Breast epithelium (tissue), 3 donors: ENCODE results near the gene ANKRD65.

Experiments
- POLR2A ChIP-seq: fragments of 450-650 bp; IDR thresholded peaks from one replicate; pipeline ENCODE4 v1.6.1; 2016; ENCODE audit warnings: antibody characterized with exemption, mild to moderate bottlenecking, moderate library complexity
- TF ChIP-seq, protein P1 (sequence below), 3 donors: fragments of 450-650 bp; IDR thresholded peaks; one replicate each; pipeline ENCODE4 v1.5.1; 2016 to 2017; ENCODE audit warnings: antibody characterized with exemption in 3 of 3, mild to moderate bottlenecking in 3 of 3, moderate library complexity in 3 of 3

DNA sequence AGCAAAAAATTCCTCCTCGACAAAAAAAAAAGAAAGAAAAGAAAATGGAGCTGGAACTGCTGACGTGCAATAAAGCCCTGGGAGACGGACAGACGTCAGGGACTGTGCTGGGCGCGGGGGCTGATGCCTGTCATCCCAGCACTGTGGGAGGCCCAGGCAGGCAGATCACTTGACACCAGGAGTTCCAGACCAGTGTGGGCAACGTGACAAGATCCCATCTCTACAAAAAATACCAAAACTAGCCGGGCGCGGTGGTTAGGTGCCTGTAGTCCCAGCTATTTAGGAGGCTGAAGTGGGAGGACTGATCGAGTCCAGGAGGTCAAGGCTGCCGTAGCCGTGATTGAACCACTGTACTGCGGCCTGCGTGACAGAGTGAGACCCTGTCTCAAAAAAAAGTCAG, 3.6 kb upstream of the ANKRD65 start:
- TF ChIP-seq, protein P1, sequence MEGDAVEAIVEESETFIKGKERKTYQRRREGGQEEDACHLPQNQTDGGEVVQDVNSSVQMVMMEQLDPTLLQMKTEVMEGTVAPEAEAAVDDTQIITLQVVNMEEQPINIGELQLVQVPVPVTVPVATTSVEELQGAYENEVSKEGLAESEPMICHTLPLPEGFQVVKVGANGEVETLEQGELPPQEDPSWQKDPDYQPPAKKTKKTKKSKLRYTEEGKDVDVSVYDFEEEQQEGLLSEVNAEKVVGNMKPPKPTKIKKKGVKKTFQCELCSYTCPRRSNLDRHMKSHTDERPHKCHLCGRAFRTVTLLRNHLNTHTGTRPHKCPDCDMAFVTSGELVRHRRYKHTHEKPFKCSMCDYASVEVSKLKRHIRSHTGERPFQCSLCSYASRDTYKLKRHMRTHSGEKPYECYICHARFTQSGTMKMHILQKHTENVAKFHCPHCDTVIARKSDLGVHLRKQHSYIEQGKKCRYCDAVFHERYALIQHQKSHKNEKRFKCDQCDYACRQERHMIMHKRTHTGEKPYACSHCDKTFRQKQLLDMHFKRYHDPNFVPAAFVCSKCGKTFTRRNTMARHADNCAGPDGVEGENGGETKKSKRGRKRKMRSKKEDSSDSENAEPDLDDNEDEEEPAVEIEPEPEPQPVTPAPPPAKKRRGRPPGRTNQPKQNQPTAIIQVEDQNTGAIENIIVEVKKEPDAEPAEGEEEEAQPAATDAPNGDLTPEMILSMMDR (IDR thresholded peaks at IDR 0.05), result no peak
- TF ChIP-seq POLR2A, result no peak
